H9 (cell line): ENCODE results near the gene KCNJ15. TPM values are rescaled to one million over a fixed set of nuclear protein-coding genes. Genes with fewer than 3 reads are reported as not detected.

Experiments used
- DNase-seq: peaks from one replicate; pipeline ENCODE4 v3.0.0-alpha.2; 2017
- H2AFZ ChIP-seq: one replicate; pipeline ENCODE4 v1.6.1; 2013; ENCODE audit warnings: mild to moderate bottlenecking, low read length, control low read depth, moderate library complexity
- H2AK5ac ChIP-seq: 2 replicates; pipeline ENCODE4 v1.6.1; 2013; ENCODE audit warnings: low read length, control low read depth, mixed read lengths; ENCODE audit not compliant: insufficient read length
- H2BK120ac ChIP-seq: one replicate; pipeline ENCODE4 v1.6.1; 2013; ENCODE audit warnings: low read depth, mild to moderate bottlenecking, low read length, control low read depth, inconsistent platforms; ENCODE audit not compliant: poor library complexity, severe bottlenecking
- H2BK12ac ChIP-seq: 2 replicates; pipeline ENCODE4 v1.6.1; 2013; ENCODE audit warnings: low read length, control low read depth, mixed read lengths, low read depth; ENCODE audit not compliant: insufficient read length
- H2BK15ac ChIP-seq: 2 replicates; pipeline ENCODE4 v1.6.1; 2013; ENCODE audit warnings: low read depth, low read length, control low read depth
- H2BK20ac ChIP-seq: one replicate; pipeline ENCODE4 v1.6.1; 2013; ENCODE audit warnings: low read depth, mild to moderate bottlenecking, low read length, control low read depth, inconsistent platforms; ENCODE audit not compliant: poor library complexity, severe bottlenecking
- H2BK5ac ChIP-seq: 2 replicates; pipeline ENCODE4 v1.6.1; 2013; ENCODE audit warnings: low read length, control low read depth, mixed read lengths; ENCODE audit not compliant: insufficient read length
- H3K14ac ChIP-seq: 2 replicates; pipeline ENCODE4 v1.6.1; 2013; ENCODE audit warnings: low read length, control low read depth; ENCODE audit not compliant: insufficient read depth
- H3K18ac ChIP-seq: 2 replicates; pipeline ENCODE4 v1.6.1; 2013; ENCODE audit warnings: low read depth, mild to moderate bottlenecking, mixed read lengths, low read length, control low read depth; ENCODE audit not compliant: insufficient read length
- H3K23ac ChIP-seq: 2 replicates; pipeline ENCODE4 v1.6.1; 2013; ENCODE audit warnings: low read length, control low read depth, mixed read lengths, low read depth; ENCODE audit not compliant: insufficient read length
- H3K23me2 ChIP-seq: 2 replicates; pipeline ENCODE4 v1.6.1; 2013; ENCODE audit warnings: low read depth, mild to moderate bottlenecking, mixed read lengths, low read length, control low read depth; ENCODE audit not compliant: insufficient read length, poor library complexity, severe bottlenecking
- H3K27ac ChIP-seq: 2 replicates; pipeline ENCODE4 v1.5.1; 2013; ENCODE audit warnings: low read length, control low read depth, mixed read lengths, low read depth; ENCODE audit not compliant: insufficient read length
- H3K27me3 ChIP-seq: 2 replicates; pipeline ENCODE4 v1.6.1; 2013; ENCODE audit warnings: low read length, control low read depth, inconsistent platforms; ENCODE audit not compliant: insufficient read depth
- H3K4ac ChIP-seq: 2 replicates; pipeline ENCODE4 v1.6.1; 2013; ENCODE audit warnings: low read depth, mild to moderate bottlenecking, control low read depth, inconsistent platforms, low read length, moderate library complexity
- H3K4me1 ChIP-seq: 2 replicates; pipeline ENCODE4 v1.6.1; 2013; ENCODE audit warnings: low read length, control low read depth, inconsistent platforms; ENCODE audit not compliant: insufficient read depth
- H3K4me2 ChIP-seq: 2 replicates; pipeline ENCODE4 v1.6.1; 2013; ENCODE audit warnings: low read length, control low read depth, mixed read lengths; ENCODE audit not compliant: insufficient read length, insufficient read depth
- H3K56ac ChIP-seq: 2 replicates; pipeline ENCODE4 v1.6.1; 2013; ENCODE audit warnings: low read depth, mild to moderate bottlenecking, mixed read lengths, low read length, control low read depth; ENCODE audit not compliant: insufficient read length
- H3K79me1 ChIP-seq: 2 replicates; pipeline ENCODE4 v1.6.1; 2013; ENCODE audit warnings: low read depth, mild to moderate bottlenecking, moderate library complexity, low read length, control low read depth, inconsistent platforms; ENCODE audit not compliant: insufficient read depth, poor library complexity, severe bottlenecking
- H3K79me2 ChIP-seq: 2 replicates; pipeline ENCODE4 v1.6.1; 2013; ENCODE audit warnings: low read length, control low read depth, inconsistent platforms; ENCODE audit not compliant: insufficient read depth
- H3K9ac ChIP-seq: 2 replicates; pipeline ENCODE4 v1.6.1; 2013; ENCODE audit warnings: low read length, control low read depth, mixed read lengths; ENCODE audit not compliant: insufficient read length; ENCODE audit errors: extremely low read depth
- H3K9me3 ChIP-seq: one replicate; pipeline ENCODE4 v1.6.1; 2013; ENCODE audit warnings: low read depth, low read length, inconsistent platforms; ENCODE audit not compliant: control insufficient read depth
- H3T11ph ChIP-seq: one replicate; pipeline ENCODE4 v1.6.1; 2013; ENCODE audit warnings: mild to moderate bottlenecking, low read length, control low read depth, inconsistent platforms
- H4K20me1 ChIP-seq: one replicate; pipeline ENCODE4 v1.6.1; 2013; ENCODE audit not compliant: control insufficient read depth, insufficient read length, insufficient read depth
- H4K5ac ChIP-seq: 2 replicates; pipeline ENCODE4 v1.6.1; 2013; ENCODE audit warnings: low read depth, mild to moderate bottlenecking, mixed read lengths, low read length, control low read depth; ENCODE audit not compliant: insufficient read length
- H4K8ac ChIP-seq: replicated peaks from 2 replicates; pipeline ENCODE4 v1.6.1; 2013; ENCODE audit warnings: low read length, control low read depth, mixed read lengths, low read depth; ENCODE audit not compliant: insufficient read length
- H4K91ac ChIP-seq: 2 replicates; pipeline ENCODE4 v1.6.1; 2013; ENCODE audit warnings: low read depth, mild to moderate bottlenecking, moderate library complexity, mixed read lengths, low read length, control low read depth; ENCODE audit not compliant: insufficient read length
- H3K27ac Mint-ChIP-seq, 3 experiments: 2 replicates in 2 of 3; 3 replicates in 1 of 3; pipeline ENCODE4 v1.8.0; 2020 to 2021; ENCODE audit warnings: mixed read lengths in 3 of 3, mild to moderate bottlenecking in 1 of 3, moderate library complexity in 1 of 3
- H3K27me3 Mint-ChIP-seq: 2 replicates; pipeline ENCODE4 v1.8.0; 2021; ENCODE audit warnings: low read depth, mild to moderate bottlenecking, moderate library complexity, mixed read lengths
- H3K36me3 Mint-ChIP-seq, 3 experiments: 2 replicates in 2 of 3; 3 replicates in 1 of 3; pipeline ENCODE4 v1.8.0; 2020 to 2021; ENCODE audit warnings: low read depth in 3 of 3, mixed read lengths in 3 of 3; ENCODE audit not compliant: insufficient read depth in 1 of 3
- H3K4me1 Mint-ChIP-seq, 2 experiments: 2 replicates each; pipeline ENCODE4 v1.8.0; 2020; ENCODE audit warnings: mixed read lengths in 2 of 2
- H3K4me3 Mint-ChIP-seq, 2 experiments: 2 replicates in 1 of 2; 3 replicates in 1 of 2; pipeline ENCODE4 v1.8.0; 2020 to 2021; ENCODE audit warnings: mild to moderate bottlenecking in 2 of 2, mixed read lengths in 2 of 2, moderate library complexity in 1 of 2
- H3K9me3 Mint-ChIP-seq, 2 experiments: 2 replicates in 1 of 2; 3 replicates in 1 of 2; pipeline ENCODE4 v1.8.0; 2020; ENCODE audit warnings: mild to moderate bottlenecking in 2 of 2, mixed read lengths in 2 of 2, moderate library complexity in 1 of 2
- WGBS: extraction: QIAGEN DNeasy Blood & Tissue Kit; methylation state at CpG from one replicate; pipeline ENCODE4 v1.1.7; 2013; ENCODE audit warnings: missing lambda C conversion rate, low lambda C conversion rate, mixed read lengths; ENCODE audit not compliant: insufficient read length; ENCODE audit errors: extremely low coverage; 5-methylcytosine and 5-hydroxymethylcytosine counted together
- total RNA-seq: library from RNA; stranded (reverse); gene quantifications from 2 replicates; pipeline ENCODE4 v1.2.1, GENCODE V29; 2021
- TF ChIP-seq, protein P1 (sequence below): fragments of 200-600 bp; sonication (generic); conservative IDR thresholded peaks from 3 replicates; pipeline ENCODE4 v1.8.0; 2021; ENCODE audit warnings: antibody characterized with exemption, mild to moderate bottlenecking

Gene KCNJ15
- total RNA-seq, 1 experiment from 2014 or later: not detected

DNA sequence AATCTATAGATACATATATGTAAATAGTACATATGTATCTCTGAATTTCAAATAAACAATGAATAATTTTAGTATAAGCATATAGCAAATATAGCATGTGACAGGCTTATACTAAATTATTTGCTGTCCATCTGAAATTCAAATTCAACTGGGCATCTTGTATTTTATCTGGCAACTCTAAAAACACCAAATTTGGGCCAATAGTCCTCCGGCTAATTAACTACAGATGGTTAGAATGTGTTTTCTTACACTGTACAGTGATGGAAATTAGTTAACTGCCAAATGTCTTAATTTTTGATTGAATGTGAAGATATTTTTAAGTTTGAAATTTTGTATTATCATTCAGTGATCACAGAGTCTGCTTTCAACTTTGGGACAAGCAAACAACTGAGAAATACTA lies 30.7 kb downstream of the KCNJ15 start:
- no peak overlapping the region for H3K4me2 ChIP-seq
- no peak overlapping the region for H2BK5ac ChIP-seq
- no peak overlapping the region for H3K27ac Mint-ChIP-seq
- no peaks in the 10 kb centered on the region for H3K36me3 Mint-ChIP-seq
- H3K56ac ChIP-seq: no peak overlapping the region
- no peak overlapping the region for H3K4me3 Mint-ChIP-seq
- H3K27me3 Mint-ChIP-seq: no peaks in the 10 kb centered on the region
- H2BK15ac ChIP-seq: no peak overlapping the region
- H3K14ac ChIP-seq: no peak overlapping the region
- H4K8ac ChIP-seq: no peak overlapping the region
- no peaks in the 10 kb centered on the region for H3K9me3 ChIP-seq
- H2AFZ ChIP-seq: no peak overlapping the region
- no peak overlapping the region for H2BK12ac ChIP-seq
- H2AK5ac ChIP-seq: no peak overlapping the region
- TF ChIP-seq, protein P1, sequence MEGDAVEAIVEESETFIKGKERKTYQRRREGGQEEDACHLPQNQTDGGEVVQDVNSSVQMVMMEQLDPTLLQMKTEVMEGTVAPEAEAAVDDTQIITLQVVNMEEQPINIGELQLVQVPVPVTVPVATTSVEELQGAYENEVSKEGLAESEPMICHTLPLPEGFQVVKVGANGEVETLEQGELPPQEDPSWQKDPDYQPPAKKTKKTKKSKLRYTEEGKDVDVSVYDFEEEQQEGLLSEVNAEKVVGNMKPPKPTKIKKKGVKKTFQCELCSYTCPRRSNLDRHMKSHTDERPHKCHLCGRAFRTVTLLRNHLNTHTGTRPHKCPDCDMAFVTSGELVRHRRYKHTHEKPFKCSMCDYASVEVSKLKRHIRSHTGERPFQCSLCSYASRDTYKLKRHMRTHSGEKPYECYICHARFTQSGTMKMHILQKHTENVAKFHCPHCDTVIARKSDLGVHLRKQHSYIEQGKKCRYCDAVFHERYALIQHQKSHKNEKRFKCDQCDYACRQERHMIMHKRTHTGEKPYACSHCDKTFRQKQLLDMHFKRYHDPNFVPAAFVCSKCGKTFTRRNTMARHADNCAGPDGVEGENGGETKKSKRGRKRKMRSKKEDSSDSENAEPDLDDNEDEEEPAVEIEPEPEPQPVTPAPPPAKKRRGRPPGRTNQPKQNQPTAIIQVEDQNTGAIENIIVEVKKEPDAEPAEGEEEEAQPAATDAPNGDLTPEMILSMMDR: no peak
- WGBS: no CpG with 5 or more reads among the region's 1 CpG
- H3K23me2 ChIP-seq: no peaks in the 10 kb centered on the region
- H4K5ac ChIP-seq: no peak overlapping the region
- no peak overlapping the region for H2BK20ac ChIP-seq
- H2BK120ac ChIP-seq: no peak overlapping the region
- H3K27me3 ChIP-seq: no peaks in the 10 kb centered on the region
- no peaks in the 10 kb centered on the region for H4K20me1 ChIP-seq
- H3K4me1 Mint-ChIP-seq: peaks cover 8 to 12% of the 10 kb centered on the region in 2 experiments
- no peaks in the 10 kb centered on the region for H3K79me1 ChIP-seq
- H3K9ac ChIP-seq: no peak overlapping the region
- H3K79me2 ChIP-seq: no peaks in the 10 kb centered on the region
- H3T11ph ChIP-seq: no peak overlapping the region
- no peaks in the 10 kb centered on the region for H3K9me3 Mint-ChIP-seq
- no peak overlapping the region for H4K91ac ChIP-seq
- no peak for DNase-seq
- H3K18ac ChIP-seq: no peak overlapping the region
- H3K27ac ChIP-seq: no peak overlapping the region
- H3K23ac ChIP-seq: no peak overlapping the region
- H3K4ac ChIP-seq: no peak overlapping the region
- no peaks in the 10 kb centered on the region for H3K4me1 ChIP-seq
